NOMO-1 (cell line): Measurements from ENCODE around the gene ZNF853.
"Not testable (repeated sequence)": the region's sequence is repeated elsewhere in the genome, so short reads cannot be mapped to it uniquely, and the experiment has no call there.

Source experiments
- DNase-seq, 2 experiments: peaks; one replicate each; lab custom pipeline; 2025; ENCODE audit not compliant: unreplicated experiment in 2 of 2; lab: John Stamatoyannopoulos, UW

The ZNF853 gene

DNA sequence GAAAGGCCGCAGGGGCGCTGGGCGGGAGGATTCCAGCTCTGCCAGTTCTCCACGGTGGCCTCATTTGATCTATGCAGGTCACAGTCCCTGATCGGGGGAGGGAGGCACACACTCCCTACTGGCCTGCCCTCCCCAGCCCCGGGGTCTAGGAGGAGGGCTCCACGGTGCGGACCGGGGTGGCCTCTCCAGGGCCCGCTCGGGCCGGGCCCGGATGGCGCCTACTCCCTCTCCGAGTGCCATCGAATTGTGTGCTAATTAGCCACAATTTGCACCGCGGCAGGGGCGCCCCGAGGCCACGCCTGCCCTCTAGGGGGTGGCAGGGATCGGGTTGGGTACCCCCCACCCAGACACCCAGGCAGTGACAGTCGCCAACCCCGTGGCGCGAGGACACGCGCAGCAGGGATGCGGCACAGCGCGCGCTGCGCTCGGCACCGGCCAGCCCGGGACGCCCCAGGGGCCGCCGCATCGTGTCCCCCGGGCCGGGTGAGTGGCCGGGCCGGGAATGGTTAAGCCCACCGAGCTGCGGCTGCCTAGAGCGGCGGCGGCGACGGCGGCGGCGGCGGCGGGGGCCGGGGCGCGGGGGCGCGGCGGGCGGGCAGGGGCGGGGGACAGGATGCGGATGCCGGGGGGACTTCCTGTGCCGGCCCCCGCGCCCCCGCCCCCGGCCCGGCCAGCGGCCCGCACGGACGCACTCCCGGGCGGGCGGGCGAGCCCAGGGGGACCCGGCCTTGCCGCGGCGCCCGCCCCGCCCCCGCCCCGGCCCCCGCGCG, at the start of gene ZNF853:
Gene ZNF853 (plus strand): TSS at position 658 of the 770 bp plus-strand sequence. CDS start 565 bp downstream, outside the sequence.
- DNase-seq: no peak

DNA sequence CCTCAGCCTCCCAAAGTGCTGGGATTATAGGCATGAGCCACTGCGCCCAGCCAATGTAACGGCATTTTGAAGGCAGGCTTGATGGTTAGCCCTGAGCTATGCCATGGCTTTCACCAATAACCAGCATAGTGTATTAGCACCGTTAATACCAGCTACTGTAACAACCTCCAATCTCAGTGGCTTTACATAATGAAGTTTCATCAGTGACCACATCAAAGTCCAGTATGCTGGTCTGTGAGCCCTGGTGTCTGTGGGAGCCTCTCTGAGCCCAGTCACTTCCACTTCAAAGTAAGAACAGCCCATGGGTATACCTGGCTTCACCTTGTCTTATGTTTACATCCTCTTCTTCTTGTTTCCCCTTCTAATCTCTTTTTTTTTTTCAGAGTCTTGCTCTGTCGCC, 49.8 kb upstream of the ZNF853 start:
- DNase-seq: no peak

DNA sequence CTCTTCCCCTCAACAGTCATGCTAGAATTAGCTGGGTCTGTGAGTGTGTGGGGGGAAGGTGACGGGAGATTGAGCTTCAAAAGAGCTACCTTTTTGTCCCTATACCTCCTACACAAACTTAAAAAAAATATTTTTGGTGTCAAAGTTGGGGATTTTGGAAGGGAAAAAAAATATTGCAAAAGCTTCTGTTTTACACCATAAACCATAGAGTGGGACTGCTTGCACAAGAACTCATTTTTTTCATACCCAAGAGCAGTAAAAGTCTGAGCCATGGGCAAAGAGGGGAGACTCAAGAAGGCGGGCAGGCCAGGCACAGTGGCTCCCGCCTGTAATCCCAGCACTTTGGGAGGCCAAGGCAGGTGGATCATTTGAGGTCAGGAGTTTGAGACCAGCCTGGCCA, 47.5 kb upstream of the ZNF853 start:
- no peak for DNase-seq

DNA sequence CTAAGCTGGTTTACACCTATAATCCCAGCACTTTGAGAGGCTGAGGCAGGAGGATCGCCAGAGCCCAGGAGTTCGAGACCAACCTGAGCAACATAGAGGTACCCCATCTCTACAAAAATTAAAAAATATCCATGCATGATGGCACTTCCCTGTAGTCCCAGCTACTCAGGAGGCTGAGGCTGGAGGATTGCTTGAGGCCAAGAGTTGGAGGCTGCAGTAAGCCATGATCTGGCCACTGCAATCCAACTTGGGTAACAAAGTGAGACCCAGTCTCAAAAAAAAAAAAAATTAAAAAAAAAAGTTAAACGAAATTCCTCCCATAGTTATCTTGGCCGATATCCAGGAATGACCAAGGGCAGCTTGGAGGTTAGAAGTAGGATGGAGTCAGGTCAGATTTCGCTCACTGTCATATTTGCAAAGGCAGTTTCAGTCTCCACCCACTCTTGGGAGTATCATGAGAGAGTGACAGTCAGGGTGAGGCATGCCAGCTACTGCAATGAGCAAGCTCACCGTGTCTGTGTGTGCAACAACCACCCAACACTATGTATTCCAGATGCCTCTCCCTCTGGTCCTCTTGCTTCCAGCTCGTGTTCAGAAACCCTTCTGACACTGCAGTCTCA, 44.1 kb upstream of the ZNF853 start:
- no peak for DNase-seq

DNA sequence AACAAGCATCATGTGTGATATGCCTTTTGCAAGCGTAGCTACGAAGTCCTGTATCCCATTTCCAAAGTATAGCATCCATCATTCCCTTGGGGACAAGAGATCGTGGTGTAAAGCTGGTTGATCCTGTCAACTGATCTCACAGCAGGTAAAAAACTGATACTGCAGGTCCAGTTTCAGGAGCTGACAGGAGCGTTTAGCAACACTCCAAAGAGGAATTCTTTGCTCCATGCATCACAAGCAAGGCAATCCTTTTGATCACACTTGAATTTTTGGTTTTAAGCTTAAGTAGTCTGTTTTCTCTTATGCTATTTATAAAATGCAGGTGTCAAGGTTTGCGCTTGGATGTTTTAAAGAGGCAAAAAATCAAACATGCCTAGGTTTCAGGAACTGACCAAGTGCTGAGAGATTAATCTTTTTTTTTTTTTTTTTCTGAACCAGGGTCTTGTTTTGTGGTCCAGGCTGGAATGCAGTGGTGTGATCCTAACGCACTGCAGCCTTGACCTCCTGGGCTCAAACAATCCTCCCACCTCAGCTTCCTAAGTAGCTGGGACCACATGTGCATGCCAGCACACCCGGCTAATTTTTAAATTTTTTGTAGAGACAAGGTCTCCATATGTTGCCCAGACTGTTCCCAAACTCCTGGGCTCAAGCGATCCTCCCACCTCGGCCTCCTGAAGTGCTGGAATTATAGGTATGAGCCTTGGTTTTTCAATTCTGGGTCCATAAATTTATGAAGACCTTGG, 40.0 kb upstream of the ZNF853 start:
- no peak for DNase-seq

DNA sequence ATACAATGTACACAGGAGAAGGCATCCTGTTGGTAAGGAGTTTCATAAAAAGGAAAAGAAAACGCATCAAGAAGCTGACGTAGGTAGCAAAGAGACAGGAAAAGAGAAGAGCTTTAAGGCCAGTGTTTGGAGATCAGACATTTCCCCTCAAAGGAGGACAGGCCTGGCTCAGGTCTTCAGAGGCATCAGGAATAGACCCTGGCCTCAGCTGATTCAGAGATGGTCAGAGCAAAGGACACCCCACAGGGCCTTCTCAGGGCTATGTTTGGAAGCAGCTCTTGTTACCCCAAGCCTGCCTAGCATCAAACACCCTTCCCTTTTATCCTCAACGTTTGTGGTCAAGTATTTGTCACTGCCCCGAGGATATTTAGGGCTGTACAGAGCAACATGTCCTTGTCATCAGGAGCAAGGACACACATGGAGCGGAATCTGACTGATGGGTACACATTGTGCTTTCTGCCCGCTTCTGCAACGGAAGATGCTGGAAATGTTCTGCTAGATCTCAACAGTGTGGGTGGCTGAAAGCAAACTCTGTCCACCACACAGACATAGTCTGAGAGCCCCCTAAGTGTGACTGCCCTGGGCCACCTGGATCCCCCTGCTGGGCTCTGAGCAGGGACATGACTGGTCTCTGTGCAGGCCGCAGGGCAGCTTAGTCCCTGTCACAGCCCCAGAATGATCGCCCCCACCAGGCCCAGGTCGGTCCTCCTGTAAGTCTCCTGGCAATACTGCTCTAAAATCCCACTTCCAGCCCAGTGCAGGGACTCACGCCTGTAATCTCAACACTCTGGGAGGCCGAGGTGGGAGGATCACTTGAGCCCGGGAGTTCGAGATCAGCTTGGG, 39.2 kb upstream of the ZNF853 start:
- DNase-seq: peak in 1 of 2 experiments; percentile 7

DNA sequence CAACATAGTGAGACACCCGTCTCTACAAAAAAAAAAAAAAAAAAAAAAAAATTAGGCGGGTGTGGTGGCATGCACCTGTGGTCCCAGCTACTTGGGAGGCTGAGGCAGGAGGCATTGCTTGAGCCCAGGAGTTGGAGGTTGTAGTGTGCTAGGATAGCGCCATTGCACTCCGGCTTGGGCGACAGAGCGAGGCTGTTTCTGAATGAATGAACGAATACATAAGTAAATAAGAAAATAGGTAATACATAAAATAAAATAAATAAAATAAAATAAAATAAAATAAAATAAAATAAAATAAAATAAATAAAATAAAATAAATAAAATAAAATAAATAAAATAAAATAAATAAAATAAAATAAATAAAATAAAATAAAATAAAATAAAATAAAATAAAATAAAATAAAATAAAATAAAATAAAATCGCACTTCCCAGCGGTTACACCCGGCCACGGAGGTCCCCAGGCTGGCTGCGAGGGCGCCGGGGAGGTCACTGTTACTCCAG, 38.5 kb upstream of the ZNF853 start:
- DNase-seq: not testable (repeated sequence)

DNA sequence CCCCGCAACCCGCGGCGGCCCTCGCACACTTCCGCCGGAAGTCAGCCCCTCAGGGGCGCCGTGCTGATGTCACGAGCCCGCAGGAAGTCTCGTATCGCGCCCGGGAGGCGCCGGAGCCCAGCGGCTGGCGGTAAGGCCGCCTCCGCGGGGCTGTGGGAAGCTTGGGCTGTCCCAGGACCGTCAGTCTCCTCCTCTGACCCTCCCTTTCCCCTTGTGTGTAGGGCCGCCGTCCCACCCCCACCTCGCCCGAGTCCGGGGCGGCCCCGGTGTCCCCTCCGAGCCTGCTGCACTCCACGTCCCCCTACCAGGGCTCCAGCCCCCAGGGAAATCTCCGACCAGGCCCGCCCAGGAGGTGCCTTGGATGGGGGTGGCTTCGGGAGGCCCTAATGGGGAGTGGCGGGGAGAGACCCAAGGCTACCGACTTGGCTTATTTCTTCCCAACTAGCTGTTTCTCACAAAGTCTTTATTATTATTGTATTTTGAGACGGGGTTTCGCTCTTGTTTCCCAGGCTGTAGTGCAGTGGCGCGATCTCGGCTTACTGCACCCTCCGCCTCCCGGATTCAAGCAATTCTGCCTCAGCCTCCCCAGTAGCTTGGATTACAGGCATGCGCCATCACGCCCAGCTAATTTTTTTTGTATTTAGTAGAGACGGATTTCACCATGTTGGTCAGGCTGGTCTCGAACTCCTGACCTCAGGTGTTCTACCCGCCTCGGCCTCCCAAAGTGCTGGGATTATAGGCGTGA, 37.9 kb upstream of the ZNF853 start, which contains the start of gene ZDHHC4:
Gene ZDHHC4 (plus strand): TSS at position 86 of the 745 bp plus-strand sequence. CDS start 3,108 bp downstream, outside the sequence.
- DNase-seq: peak; percentile 80 to 89

DNA sequence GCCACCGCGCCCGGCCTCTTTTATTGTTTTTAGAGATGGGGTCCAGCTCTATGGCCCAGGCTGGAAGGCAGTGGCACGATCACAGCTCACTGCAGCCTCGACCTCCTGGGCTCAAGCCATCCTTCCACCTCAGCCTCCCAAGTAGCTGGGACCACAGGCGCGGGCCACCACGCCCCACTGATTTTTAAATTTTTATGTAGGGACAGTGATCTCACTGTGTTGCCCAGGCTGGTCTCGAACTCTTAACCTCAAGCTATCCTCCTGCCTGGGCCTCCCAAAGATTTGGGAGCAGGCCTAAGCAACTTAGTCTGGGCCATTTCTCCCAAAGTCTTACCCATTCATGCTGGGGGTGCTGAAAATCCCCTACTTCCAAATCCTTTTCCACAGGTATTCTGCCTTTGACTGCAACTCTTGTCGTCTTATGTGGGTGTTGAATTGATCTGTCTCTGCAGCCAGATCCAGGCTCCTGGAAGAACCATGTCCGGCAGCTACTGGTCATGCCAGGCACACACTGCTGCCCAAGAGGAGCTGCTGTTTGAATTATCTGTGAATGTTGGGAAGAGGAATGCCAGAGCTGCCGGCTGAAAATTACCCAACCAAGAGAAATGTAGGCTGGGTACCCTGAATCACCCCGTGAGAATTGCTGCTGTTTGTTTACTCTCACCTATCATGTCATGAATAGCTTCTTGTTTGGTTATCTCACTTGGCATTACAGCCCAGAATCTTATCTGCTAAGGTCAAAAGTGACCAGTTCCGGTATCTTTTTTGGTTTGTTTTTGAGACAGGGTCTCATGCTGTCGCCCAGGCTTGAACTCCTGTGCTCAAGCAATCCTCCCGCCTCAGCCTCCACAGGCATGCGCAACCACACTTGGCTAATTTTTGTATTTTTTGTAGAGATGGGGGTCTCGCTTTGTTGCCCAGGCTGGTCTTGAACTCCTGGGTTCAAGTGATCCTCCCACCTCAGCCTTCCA, 37.0 kb upstream of the ZNF853 start:
- no peak for DNase-seq

DNA sequence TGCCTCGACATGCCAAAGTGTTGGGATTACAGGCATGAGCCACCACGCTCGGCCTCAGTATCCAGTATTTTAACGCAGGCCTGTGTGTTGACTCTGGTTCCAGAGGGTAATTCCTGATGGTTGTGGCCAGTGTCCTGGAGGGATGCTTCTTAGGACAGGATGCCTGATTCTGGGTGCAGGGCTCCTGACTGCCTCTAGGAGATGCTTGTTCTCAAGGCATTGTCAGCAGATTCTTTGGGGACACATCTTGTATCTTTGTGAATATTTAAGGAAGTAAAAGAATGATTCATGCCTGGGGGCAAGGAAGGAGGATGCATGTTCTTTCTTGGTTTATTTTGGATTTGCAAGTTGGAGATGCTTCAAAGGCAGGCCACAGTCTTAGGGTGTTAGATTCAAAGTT, 36.0 kb upstream of the ZNF853 start:
- peak in 1 of 2 experiments; percentile 45 for DNase-seq

DNA sequence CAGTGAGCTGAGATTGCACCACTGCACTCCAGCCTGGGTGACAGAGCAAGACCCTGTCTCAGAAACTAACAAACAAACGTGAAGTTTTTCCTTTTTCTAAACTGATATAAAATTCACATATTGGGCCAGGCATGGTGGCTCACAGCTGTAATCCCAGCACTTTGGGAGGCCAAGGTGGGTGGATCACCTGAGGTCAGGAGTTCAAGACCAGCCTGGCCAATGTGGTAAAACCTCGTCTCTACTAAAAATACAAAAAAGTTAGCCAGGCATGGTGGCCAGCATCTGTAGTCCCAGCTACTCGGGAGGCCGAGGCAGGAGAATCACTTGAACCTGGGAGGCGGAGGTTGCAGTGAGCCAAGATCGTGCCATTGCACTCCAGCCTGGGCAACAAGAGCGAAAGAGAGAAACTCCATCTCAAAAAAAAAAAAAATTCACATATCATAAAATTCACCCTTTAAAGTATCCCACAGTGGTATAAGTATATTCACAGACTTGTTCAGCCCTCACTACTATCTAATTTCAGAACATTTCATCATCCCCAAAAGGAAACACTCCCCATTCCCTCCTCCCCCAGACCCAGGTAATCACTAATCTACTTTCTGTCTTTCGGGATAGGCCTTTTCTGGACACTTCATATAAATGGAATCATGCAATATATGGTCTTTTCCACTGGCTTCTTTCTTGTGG, 29.5 kb upstream of the ZNF853 start:
- not testable (repeated sequence) for DNase-seq

DNA sequence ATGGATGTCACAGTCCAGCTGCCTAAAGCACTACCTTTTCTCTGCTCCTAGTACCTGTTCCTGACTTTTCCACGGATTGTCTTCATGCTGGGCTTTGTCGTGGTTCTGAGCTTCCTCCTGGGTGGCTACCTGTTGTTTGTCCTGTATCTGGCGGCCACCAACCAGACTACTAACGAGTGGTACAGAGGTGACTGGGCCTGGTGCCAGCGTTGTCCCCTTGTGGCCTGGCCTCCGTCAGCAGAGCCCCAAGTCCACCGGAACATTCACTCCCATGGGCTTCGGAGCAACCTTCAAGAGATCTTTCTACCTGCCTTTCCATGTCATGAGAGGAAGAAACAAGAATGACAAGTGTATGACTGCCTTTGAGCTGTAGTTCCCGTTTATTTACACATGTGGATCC, 26.8 kb upstream of the ZNF853 start:
- DNase-seq: no peak

DNA sequence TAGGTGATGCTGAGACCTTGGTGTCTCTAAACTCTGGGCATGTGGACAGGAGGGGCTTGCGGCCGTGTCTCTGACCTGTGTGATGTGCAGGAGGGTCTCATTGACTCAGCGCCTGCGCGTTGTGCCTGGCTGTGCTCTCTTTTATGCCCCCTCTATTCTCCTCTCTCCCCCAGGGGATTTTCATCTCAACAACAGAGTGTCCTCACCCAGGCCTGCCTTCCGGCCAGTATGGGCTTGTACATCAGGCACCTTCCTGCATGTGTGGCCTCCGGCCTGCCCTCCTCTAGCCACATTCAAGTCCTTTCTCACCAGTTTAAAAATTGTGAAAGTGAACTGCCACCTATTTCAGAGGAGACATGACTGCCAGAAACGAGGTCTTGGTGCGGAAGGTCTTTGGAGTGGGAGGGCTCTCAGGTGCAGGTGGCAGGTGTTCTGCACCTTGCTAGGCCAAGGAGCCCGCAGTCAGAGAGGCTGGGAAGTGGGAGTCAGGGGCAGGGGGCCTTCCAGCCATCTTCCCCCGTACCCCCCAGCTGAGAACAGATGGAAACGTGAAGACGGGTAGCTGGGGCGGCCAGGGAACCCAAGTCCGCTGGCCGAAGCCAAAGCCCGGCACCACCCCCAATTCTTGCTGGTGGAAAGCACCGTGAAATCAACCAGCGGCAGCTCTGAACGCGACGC, 26.1 kb upstream of the ZNF853 start:
- DNase-seq: no peak

DNA sequence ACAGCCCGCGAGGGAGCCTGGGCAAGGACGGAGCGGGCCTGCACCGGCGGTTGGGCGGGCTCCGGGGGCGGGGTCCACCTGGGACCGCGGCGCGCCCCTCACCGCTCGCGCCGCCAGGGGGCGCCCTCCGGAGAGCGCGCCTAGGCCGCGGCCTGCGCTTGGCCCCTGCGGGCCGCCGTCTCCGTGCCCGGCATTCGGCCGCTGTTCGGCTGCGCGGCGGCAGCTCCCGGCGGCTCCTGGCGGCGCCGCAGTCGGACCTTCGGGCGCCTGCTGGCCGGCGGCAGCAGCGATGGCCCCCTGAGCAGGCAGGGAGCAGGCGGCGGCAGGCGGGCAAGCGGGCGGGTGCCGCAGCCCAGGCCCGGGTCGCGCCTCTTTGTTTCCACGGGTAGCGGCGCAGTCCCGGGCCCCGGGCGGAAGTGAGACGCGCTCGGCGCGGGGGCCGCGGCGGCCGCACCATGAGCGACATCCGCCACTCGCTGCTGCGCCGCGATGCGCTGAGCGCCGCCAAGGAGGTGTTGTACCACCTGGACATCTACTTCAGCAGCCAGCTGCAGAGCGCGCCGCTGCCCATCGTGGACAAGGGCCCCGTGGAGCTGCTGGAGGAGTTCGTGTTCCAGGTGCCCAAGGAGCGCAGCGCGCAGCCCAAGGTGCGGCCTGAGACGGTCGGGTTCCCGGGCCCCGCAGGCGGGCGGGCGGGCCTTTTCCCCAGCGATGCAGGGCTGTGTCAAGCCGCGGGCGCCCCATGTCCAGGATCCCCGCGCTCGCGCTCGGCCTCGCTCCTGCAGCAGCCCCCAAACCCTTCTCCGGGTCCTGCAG, 25.4 kb upstream of the ZNF853 start, which contains the start of gene INTS15:
Gene INTS15 (plus strand): TSS at position 193 of the 816 bp plus-strand sequence. CDS start 263 bp downstream, at position 456.
- peak; percentile 68 to 87 for DNase-seq

DNA sequence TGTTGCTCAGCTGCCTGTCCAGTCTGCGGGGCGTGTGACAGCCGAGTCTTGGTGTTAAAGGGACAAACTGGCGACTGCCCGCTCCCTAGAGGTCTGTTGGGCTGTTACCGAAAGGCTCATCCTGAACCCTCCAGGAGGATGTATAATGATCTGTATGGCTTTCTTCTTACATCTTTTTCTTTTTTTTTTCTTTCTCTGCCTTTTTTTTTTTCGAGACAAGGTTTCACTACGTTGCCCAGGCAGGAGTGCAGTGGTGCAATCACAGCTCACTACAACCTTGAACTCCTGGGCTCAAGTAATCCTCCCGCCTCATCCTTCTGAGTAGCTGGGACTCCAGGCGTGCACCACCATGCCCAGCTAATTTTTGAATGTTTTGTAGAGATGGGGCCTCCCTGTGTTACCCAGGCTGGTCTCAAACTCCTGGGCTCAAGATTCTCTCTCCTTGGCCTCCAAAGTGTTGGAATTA, 24.7 kb upstream of the ZNF853 start:
- peak; percentile 34 to 48 for DNase-seq

DNA sequence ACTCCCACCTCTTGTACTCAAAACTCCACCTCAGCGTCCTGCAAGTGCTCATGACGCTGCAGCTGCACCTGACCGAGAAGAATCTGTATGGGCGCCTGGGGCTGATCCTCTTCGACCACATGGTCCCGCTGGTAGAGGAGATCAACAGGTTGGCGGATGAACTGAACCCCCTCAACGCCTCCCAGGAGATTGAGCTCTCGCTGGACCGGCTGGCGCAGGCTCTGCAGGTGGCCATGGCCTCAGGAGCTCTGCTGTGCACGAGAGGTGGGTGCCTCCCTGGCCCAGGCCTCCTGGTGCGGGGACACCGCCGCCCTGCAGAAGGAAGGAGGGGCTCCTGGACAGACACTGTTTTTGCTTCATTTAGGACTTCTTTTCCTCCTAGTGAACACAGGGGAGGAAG, 15.3 kb upstream of the ZNF853 start:
- no peak for DNase-seq
